IMR-90 (cell line): ENCODE measurements around the gene PET100. TPM values are rescaled to one million over a fixed set of nuclear protein-coding genes. Genes with fewer than 3 reads are reported as not detected.

Source experiments
- ATAC-seq: fragments of 200-7000 bp; cut with Tn5 transposase; 2 replicates; pipeline ENCODE4 v1.9.1; 2020; ENCODE audit warnings: low read depth, mild to moderate bottlenecking, moderate library complexity
- BruUV-seq: library from RNA; stranded (reverse); fragments of 400-500 nt; replicated peaks from 2 replicates; lab custom pipeline; 2021; lab: Mats Ljungman, UMichigan
- CTCF ChIA-PET: fragments of 300-600 bp; formaldehyde crosslinking; extraction: SDS; loops from one replicate; lab custom pipeline; 2021; ENCODE audit warnings: antibody characterized with exemption; lab: Yijun Ruan, JAX
- POLR2A ChIA-PET: fragments of 300-600 bp; sonication (Branson Sonifier 250); formaldehyde crosslinking; loops from one replicate; lab custom pipeline; 2022; ENCODE audit warnings: antibody characterized with exemption; ENCODE audit not compliant: unreplicated experiment; lab: Charles Lee
- DNase-seq: peaks from one replicate; pipeline ENCODE4 v3.0.0; 2013
- H2AFZ ChIP-seq: replicated peaks from 2 replicates; pipeline ENCODE3; 2013; ENCODE audit warnings: low read length, mild to moderate bottlenecking; ENCODE audit not compliant: poor library complexity
- H2AK5ac ChIP-seq: 2 replicates; pipeline ENCODE4 v1.6.1; 2013; ENCODE audit warnings: low read depth, low read length, inconsistent platforms
- H2AK9ac ChIP-seq: replicated peaks from 2 replicates; pipeline ENCODE3; 2013; ENCODE audit warnings: mild to moderate bottlenecking, low read depth, low read length, moderate library complexity; ENCODE audit not compliant: poor library complexity
- H2BK120ac ChIP-seq: 2 replicates; pipeline ENCODE4 v1.6.1; 2013; ENCODE audit warnings: low read depth, low read length, inconsistent platforms
- H2BK15ac ChIP-seq: 3 replicates; pipeline ENCODE4 v1.6.1; 2013; ENCODE audit warnings: low read depth, low read length, inconsistent platforms
- H2BK20ac ChIP-seq: 2 replicates; pipeline ENCODE4 v1.6.1; 2013; ENCODE audit warnings: low read depth, mild to moderate bottlenecking, inconsistent platforms, low read length, moderate library complexity
- H2BK5ac ChIP-seq: 2 replicates; pipeline ENCODE4 v1.6.1; 2013; ENCODE audit warnings: mild to moderate bottlenecking, low read depth, low read length, inconsistent platforms; ENCODE audit not compliant: poor library complexity, severe bottlenecking
- H3K14ac ChIP-seq: replicated peaks from 2 replicates; pipeline ENCODE4 v1.6.1; 2013; ENCODE audit warnings: low read depth, low read length, inconsistent platforms
- H3K18ac ChIP-seq: 2 replicates; pipeline ENCODE4 v1.6.1; 2013; ENCODE audit warnings: low read depth, low read length, control low read depth
- H3K23ac ChIP-seq: 2 replicates; pipeline ENCODE4 v1.6.1; 2013; ENCODE audit warnings: low read depth, low read length, inconsistent platforms
- H3K27ac ChIP-seq: 2 replicates; pipeline ENCODE4 v1.5.1; 2013; ENCODE audit warnings: mild to moderate bottlenecking, control low read depth, low read length; ENCODE audit not compliant: insufficient read depth
- H3K27me3 ChIP-seq: 2 replicates; pipeline ENCODE4 v1.6.1; 2013; ENCODE audit warnings: low read length; ENCODE audit not compliant: control insufficient read depth, insufficient read depth
- H3K36me3 ChIP-seq: 2 replicates; pipeline ENCODE4 v1.6.1; 2013; ENCODE audit warnings: low read length, mixed read lengths; ENCODE audit not compliant: control insufficient read depth, insufficient read depth
- H3K4ac ChIP-seq: 2 replicates; pipeline ENCODE4 v1.6.1; 2013; ENCODE audit warnings: low read depth, low read length, inconsistent platforms
- H3K4me1 ChIP-seq: 2 replicates; pipeline ENCODE4 v1.6.1; 2013; ENCODE audit warnings: low read length, mixed read lengths; ENCODE audit not compliant: control insufficient read depth, insufficient read depth
- H3K4me2 ChIP-seq: 2 replicates; pipeline ENCODE4 v1.6.1; 2013; ENCODE audit warnings: low read depth, mild to moderate bottlenecking, control low read depth, low read length, moderate library complexity
- H3K4me3 ChIP-seq: 2 replicates; pipeline ENCODE4 v1.5.1; 2013; ENCODE audit warnings: low read depth, mild to moderate bottlenecking, control low read depth, low read length, moderate library complexity; ENCODE audit not compliant: insufficient read depth
- H3K56ac ChIP-seq: 2 replicates; pipeline ENCODE4 v1.6.1; 2013; ENCODE audit warnings: low read length, inconsistent platforms; ENCODE audit not compliant: insufficient read depth; ENCODE audit errors: extremely low read depth
- H3K79me1 ChIP-seq, 2 experiments: 2 replicates each; pipeline ENCODE4 v1.6.1; 2013; ENCODE audit warnings: low read length in 2 of 2, inconsistent platforms in 1 of 2, low read depth in 1 of 2
- H3K9ac ChIP-seq: 2 replicates; pipeline ENCODE4 v1.6.1; 2013; ENCODE audit warnings: low read depth, low read length, control low read depth
- H3K9me1 ChIP-seq: 2 replicates; pipeline ENCODE4 v1.6.1; 2013; ENCODE audit warnings: low read length, inconsistent platforms; ENCODE audit not compliant: insufficient read depth
- H3K9me3 ChIP-seq: 2 replicates; pipeline ENCODE4 v1.6.1; 2013; ENCODE audit warnings: low read length; ENCODE audit not compliant: control insufficient read depth, insufficient read depth
- H4K20me1 ChIP-seq: 2 replicates; pipeline ENCODE4 v1.6.1; 2013; ENCODE audit warnings: low read length, inconsistent platforms; ENCODE audit not compliant: insufficient read depth
- H4K5ac ChIP-seq: 2 replicates; pipeline ENCODE4 v1.6.1; 2013; ENCODE audit warnings: mild to moderate bottlenecking, low read depth, low read length, control low read depth
- H4K8ac ChIP-seq, 2 experiments: 2 replicates each; pipeline ENCODE4 v1.6.1; 2013; ENCODE audit warnings: low read depth in 2 of 2, low read length in 2 of 2, control low read depth in 1 of 2, inconsistent platforms in 1 of 2
- H4K91ac ChIP-seq: 2 replicates; pipeline ENCODE4 v1.6.1; 2013; ENCODE audit warnings: low read depth, low read length, inconsistent platforms; ENCODE audit not compliant: insufficient read depth
- BHLHE40 ChIP-seq: fragments of 150-350 bp; IDR thresholded peaks from 2 replicates; pipeline ENCODE4 v1.6.1; 2016; ENCODE audit warnings: mild to moderate bottlenecking, low read depth, low read length
- CTCF ChIP-seq: conservative IDR thresholded peaks from 2 replicates; pipeline ENCODE4 v1.5.1; 2012; ENCODE audit warnings: mild to moderate bottlenecking, low read depth, low read length, improper control_type of control experiment
- MAFK ChIP-seq: IDR thresholded peaks from 2 replicates; pipeline ENCODE4 v1.6.1; 2012; ENCODE audit warnings: low read depth, low read length, improper control_type of control experiment
- POLR2A ChIP-seq: IDR thresholded peaks from 2 replicates; pipeline ENCODE4 v1.6.1; 2012; ENCODE audit warnings: mild to moderate bottlenecking, low read depth, low read length
- RCOR1 ChIP-seq: IDR thresholded peaks from 2 replicates; pipeline ENCODE4 v1.6.1; 2012; ENCODE audit warnings: mild to moderate bottlenecking, low read length, improper control_type of control experiment; ENCODE audit not compliant: insufficient replicate concordance
- RFX5 ChIP-seq: IDR thresholded peaks from 2 replicates; pipeline ENCODE4 v1.8.0; 2012; ENCODE audit warnings: low read depth, mild to moderate bottlenecking, low read length, moderate library complexity
- WGBS, 2 experiments: methylation state at CpG; one replicate each; pipeline versions ENCODE4 v1.1.5 to v1.1.7; 2013; ENCODE audit warnings: missing lambda C conversion rate in 2 of 2; ENCODE audit not compliant: insufficient read length in 1 of 2; ENCODE audit errors: extremely low coverage in 2 of 2; 5-methylcytosine and 5-hydroxymethylcytosine counted together
- dilution Hi-C: fragments of 300-500 bp; cut with HindIII; formaldehyde crosslinking; loops from one replicate; pipeline ENCODE4 v1.14.3; 2018; ENCODE audit warnings: low sequenced_read_pairs; ENCODE audit not compliant: unreplicated experiment
- in situ Hi-C: fragments of 300-500 bp; cut with MboI; formaldehyde crosslinking; loops from 3 replicates; pipeline ENCODE4 v1.14.3; 2019; ENCODE audit warnings: low sequenced_read_pairs, inconsistent platforms, mixed read lengths
- intact Hi-C: fragments of 100-400 bp; cut with micrococcal nuclease; formaldehyde crosslinking; loops from 2 replicates; pipeline ENCODE4 v1.10.0; 2022
- polyA plus RNA-seq, 3 experiments: library from polyadenylated mRNA; depleted of rRNA; stranded (reverse); fragments of >200 nt; gene quantifications; 2 replicates each; pipeline ENCODE4 v1.2.3, GENCODE V29; 2012; ENCODE audit warnings: low replicate concordance in 1 of 3
- total RNA-seq: library from RNA; depleted of rRNA; stranded (reverse); fragments of >200 nt; gene quantifications from 2 replicates; pipeline ENCODE4 v1.2.3, GENCODE V29; 2012

The PET100 gene
- total and polyA plus RNA-seq, 2 of the 4 experiments (the other 2 are of a cell fraction) = 1.4 to 31.4 TPM

GRCh38 chr19:7655581-7655980 lies 26.0 kb downstream of the PET100 start:
- BruUV-seq = no TSS peak
- intact Hi-C loops = no loop called here
- no peak for DNase-seq
- H2BK120ac ChIP-seq = no peak overlapping the region
- H3K27me3 ChIP-seq = peaks cover 9% of the 10 kb centered on the region; the same call in 1 of the 2 replicates
- H3K9ac ChIP-seq = no peak overlapping the region
- no peak overlapping the region for H3K18ac ChIP-seq
- no peak overlapping the region for H2BK15ac ChIP-seq
- WGBS, 2 experiments = 54% methylated on average over 3 of the region's 8 CpGs; no CpG with 5 or more reads in 1 of the 2 experiments
- H3K4me2 ChIP-seq = no peak overlapping the region
- in situ Hi-C loops = no loop called here
- no peak overlapping the region for H4K5ac ChIP-seq
- dilution Hi-C loops = no loop called here
- H3K9me1 ChIP-seq = no peaks in the 10 kb centered on the region
- H4K8ac ChIP-seq = no peak overlapping the region
- no peak overlapping the region for H2AK5ac ChIP-seq
- no peak overlapping the region for H2AFZ ChIP-seq
- H4K20me1 ChIP-seq = no peaks in the 10 kb centered on the region
- H3K79me1 ChIP-seq = no peaks in the 10 kb centered on the region
- ChIA-PET POLR2A (no interaction called here), CTCF (no interaction called here)
- no peak overlapping the region for H2AK9ac ChIP-seq
- no peak overlapping the region for H3K4me3 ChIP-seq
- no peak for TF ChIP-seq CTCF
- TF ChIP-seq MAFK = no peak
- no peak for TF ChIP-seq BHLHE40
- TF ChIP-seq RFX5 = no peak
- TF ChIP-seq RCOR1 = no peak
- no peak for TF ChIP-seq POLR2A
- no peak overlapping the region for H3K23ac ChIP-seq
- no peaks in the 10 kb centered on the region for H3K36me3 ChIP-seq
- H2BK5ac ChIP-seq = no peak overlapping the region
- H2BK20ac ChIP-seq = no peak overlapping the region
- H3K14ac ChIP-seq = no peak overlapping the region
- no peaks in the 10 kb centered on the region for H3K4me1 ChIP-seq
- H3K4ac ChIP-seq = no peak overlapping the region
- H3K27ac ChIP-seq = no peak overlapping the region
- no peak overlapping the region for H4K91ac ChIP-seq
- no peak for ATAC-seq
- no peak overlapping the region for H3K56ac ChIP-seq
- H3K9me3 ChIP-seq = no peaks in the 10 kb centered on the region
